Chondrocyte (in vitro differentiated cells): Measurements from ENCODE around the gene RCC2. TPM values are rescaled to one million over a fixed set of nuclear protein-coding genes. Genes with fewer than 3 reads are reported as not detected.
"Not testable (repeated sequence)": the region's sequence is repeated elsewhere in the genome, so short reads cannot be mapped to it uniquely, and the experiment has no call there.

Experiments used
- DNase-seq: peaks from one replicate; pipeline ENCODE4 v3.0.0; 2021; ENCODE audit warnings: mixed read lengths, low spot score
- H3K27ac Mint-ChIP-seq: one replicate; pipeline ENCODE4 v1.8.0; 2021; ENCODE audit warnings: mild to moderate bottlenecking, moderate library complexity, mixed read lengths; ENCODE audit not compliant: unreplicated experiment
- H3K27me3 Mint-ChIP-seq: 2 replicates; pipeline ENCODE4 v1.8.0; 2021; ENCODE audit warnings: low read depth, mixed read lengths
- H3K36me3 Mint-ChIP-seq: 2 replicates; pipeline ENCODE4 v1.8.0; 2021; ENCODE audit warnings: low read depth, mixed read lengths
- H3K4me1 Mint-ChIP-seq: 2 replicates; pipeline ENCODE4 v1.8.0; 2021; ENCODE audit warnings: low read depth, mild to moderate bottlenecking, mixed read lengths
- H3K4me3 Mint-ChIP-seq: one replicate; pipeline ENCODE4 v1.8.0; 2021; ENCODE audit warnings: mild to moderate bottlenecking, moderate library complexity, mixed read lengths; ENCODE audit not compliant: unreplicated experiment
- H3K9me3 Mint-ChIP-seq: 2 replicates; pipeline ENCODE4 v1.8.0; 2021; ENCODE audit warnings: low read depth, mixed read lengths
- CTCF ChIP-seq: fragments of 200-600 bp; sonication (generic); IDR thresholded peaks from 2 replicates; pipeline ENCODE4 v1.5.0; 2021; ENCODE audit warnings: antibody characterized with exemption, mild to moderate bottlenecking, moderate library complexity
- total RNA-seq: library from RNA; stranded (reverse); gene quantifications from 3 replicates; pipeline ENCODE4 v1.2.1, GENCODE V29; 2021

The RCC2 gene
- total RNA-seq, 1 donor from 2014 or later = 90.0 TPM

DNA sequence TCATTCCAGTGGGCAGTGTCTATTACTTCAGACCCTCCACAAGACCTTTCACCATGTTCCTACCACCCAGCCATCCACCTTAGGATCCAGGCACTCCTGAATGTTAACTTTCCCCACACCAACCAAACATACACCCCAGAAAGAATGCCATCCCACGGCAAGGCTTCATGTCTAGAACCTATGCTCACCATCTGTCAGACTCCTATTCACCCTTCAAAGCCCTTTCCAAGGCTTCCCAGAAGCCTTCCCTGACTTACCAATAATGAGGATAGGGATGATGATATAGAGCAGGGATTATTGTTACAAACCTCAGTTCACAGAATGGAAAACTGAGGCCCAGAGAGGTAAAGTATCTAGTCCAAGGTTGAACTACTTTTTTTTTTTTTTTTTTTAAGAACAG is 19.3 kb upstream of the RCC2 start:
- no peaks in the 10 kb centered on the region for H3K4me1 Mint-ChIP-seq

GRCh38 chr1:17452686-17453085 is 13.2 kb upstream of the RCC2 start:
- Mint-ChIP-seq H3K36me3 (no peaks in the 10 kb centered on the region), H3K4me3 (no peak overlapping the region), H3K4me1 (no peaks in the 10 kb centered on the region), H3K27me3 (no peaks in the 10 kb centered on the region), H3K9me3 (no peaks in the 10 kb centered on the region), H3K27ac (no peak overlapping the region)
- TF ChIP-seq CTCF = no peak
- DNase-seq = no peak

More for the DNA sequence above, 19.3 kb upstream of the RCC2 start:
- H3K9me3 Mint-ChIP-seq = no peaks in the 10 kb centered on the region
- no peak for TF ChIP-seq CTCF
- peaks cover 8% of the 10 kb centered on the region for H3K27me3 Mint-ChIP-seq
- no peaks in the 10 kb centered on the region for H3K36me3 Mint-ChIP-seq
- DNase-seq = no peak
- no peak overlapping the region for H3K4me3 Mint-ChIP-seq
- no peak overlapping the region for H3K27ac Mint-ChIP-seq

GRCh38 chr1:17452203-17452602 is 12.7 kb upstream of the RCC2 start:
- H3K4me3 Mint-ChIP-seq, H3K9me3 Mint-ChIP-seq, H3K4me1 Mint-ChIP-seq, H3K36me3 Mint-ChIP-seq, H3K27ac Mint-ChIP-seq, DNase-seq, H3K27me3 Mint-ChIP-seq: not testable (repeated sequence)

- Mint-ChIP-seq H3K36me3 (no peaks in the 10 kb centered on the region), H3K27ac (no peak overlapping the region), H3K27me3 (no peaks in the 10 kb centered on the region), H3K4me3 (no peak overlapping the region), H3K9me3 (no peaks in the 10 kb centered on the region), H3K4me1 (no peaks in the 10 kb centered on the region)
- no peak for DNase-seq
- TF ChIP-seq CTCF = no peak
Measured at GRCh38 chr1:17451731-17452130, 12.3 kb upstream of the RCC2 start.

DNA sequence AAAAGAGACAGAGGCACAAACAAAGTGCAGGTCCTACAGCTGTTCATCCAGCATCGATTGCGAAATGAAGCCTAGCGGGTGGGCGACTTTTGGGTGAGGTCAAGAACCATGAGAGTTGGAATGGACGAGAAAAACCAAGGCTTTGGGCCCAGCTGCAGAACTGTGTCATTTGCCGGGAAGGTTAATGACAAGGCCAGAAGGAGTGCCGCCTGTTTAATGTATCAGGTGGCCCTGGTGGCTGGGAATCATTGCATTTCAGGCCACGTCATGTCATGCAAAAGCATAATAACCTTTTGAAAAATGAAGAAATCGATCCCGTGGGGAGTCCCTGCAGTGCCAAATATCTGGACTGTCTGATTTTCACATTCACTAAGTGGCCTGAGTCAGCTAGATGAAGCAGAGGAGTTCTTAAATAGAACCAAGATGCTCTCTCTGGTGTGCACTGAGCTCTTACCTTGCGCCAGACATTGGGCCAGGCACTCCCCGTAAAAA is 8.1 kb upstream of the RCC2 start:
- peaks cover 11% of the 10 kb centered on the region for H3K4me1 Mint-ChIP-seq
- H3K27me3 Mint-ChIP-seq = no peaks in the 10 kb centered on the region
- DNase-seq = no peak
- TF ChIP-seq CTCF = no peak
- no peak overlapping the region for H3K27ac Mint-ChIP-seq
- no peaks in the 10 kb centered on the region for H3K9me3 Mint-ChIP-seq
- H3K36me3 Mint-ChIP-seq = no peaks in the 10 kb centered on the region
- no peak overlapping the region for H3K4me3 Mint-ChIP-seq

GRCh38 chr1:17442841-17443240 is 3.4 kb upstream of the RCC2 start:
- Mint-ChIP-seq H3K27ac (peak overlapping the region; percentile 87), H3K4me3 (no peak overlapping the region), H3K27me3 (no peaks in the 10 kb centered on the region)

More at GRCh38 chr1:17442841-17443240, 3.4 kb upstream of the RCC2 start:
- TF ChIP-seq CTCF = no peak
- Mint-ChIP-seq H3K9me3 (no peaks in the 10 kb centered on the region), H3K4me1 (peaks cover 33% of the 10 kb centered on the region), H3K36me3 (no peaks in the 10 kb centered on the region)
- no peak for DNase-seq
